Measurements from ENCODE around the gene C1RL.
A peak's percentile ranks its signal among the peaks of the same experiment; 100 is the strongest.

DNA sequence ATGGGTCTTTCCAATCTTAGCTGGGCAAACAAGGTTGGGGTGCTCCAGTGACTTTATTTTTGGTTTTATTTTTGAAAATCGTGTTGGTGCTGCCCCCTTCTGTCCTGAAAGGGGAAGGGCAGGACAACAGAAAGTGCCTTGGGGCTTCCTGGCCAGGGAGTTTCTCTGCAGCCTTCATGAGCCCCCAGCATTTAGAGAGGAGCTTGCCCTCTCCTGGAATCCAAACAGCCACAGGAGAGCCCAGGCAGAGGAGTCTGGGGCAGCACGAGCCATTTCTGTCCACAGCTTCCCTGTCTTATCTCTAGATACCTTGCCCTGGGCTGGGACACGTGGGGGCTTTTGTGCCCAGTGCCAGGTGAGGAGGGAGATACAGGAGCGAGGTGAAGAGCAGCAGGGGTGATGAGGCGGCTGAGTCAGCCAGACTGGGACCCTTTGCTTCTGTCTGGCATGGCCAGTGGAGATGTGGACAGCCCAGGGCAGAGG is 4.4 kb upstream of the C1RL start:
- TF ChIP-seq, protein P1, sequence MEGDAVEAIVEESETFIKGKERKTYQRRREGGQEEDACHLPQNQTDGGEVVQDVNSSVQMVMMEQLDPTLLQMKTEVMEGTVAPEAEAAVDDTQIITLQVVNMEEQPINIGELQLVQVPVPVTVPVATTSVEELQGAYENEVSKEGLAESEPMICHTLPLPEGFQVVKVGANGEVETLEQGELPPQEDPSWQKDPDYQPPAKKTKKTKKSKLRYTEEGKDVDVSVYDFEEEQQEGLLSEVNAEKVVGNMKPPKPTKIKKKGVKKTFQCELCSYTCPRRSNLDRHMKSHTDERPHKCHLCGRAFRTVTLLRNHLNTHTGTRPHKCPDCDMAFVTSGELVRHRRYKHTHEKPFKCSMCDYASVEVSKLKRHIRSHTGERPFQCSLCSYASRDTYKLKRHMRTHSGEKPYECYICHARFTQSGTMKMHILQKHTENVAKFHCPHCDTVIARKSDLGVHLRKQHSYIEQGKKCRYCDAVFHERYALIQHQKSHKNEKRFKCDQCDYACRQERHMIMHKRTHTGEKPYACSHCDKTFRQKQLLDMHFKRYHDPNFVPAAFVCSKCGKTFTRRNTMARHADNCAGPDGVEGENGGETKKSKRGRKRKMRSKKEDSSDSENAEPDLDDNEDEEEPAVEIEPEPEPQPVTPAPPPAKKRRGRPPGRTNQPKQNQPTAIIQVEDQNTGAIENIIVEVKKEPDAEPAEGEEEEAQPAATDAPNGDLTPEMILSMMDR (IDR thresholded peaks at IDR 0.05) = peak in 1 of 3 donors; percentile 41
- no peak for TF ChIP-seq POLR2A (IDR thresholded peaks at IDR 0.05)
